Measurements from ENCODE around the gene CACNG7.
A peak's percentile ranks its signal among the peaks of the same experiment; 100 is the strongest.

CACNG7 gene

GRCh38 chr19:53870485-53870844, 38.6 kb upstream of the CACNG7 start:
- TF ChIP-seq POLR2A (IDR thresholded peaks at IDR 0.05; ENCODE audit: low read depth, low read length) (no peak), TAF1 (IDR thresholded peaks at IDR 0.05; ENCODE audit: borderline replicate concordance, low read depth, low read length) (no peak), POLR2AphosphoS5 (IDR thresholded peaks at IDR 0.05; ENCODE audit: low read depth, low read length) (no peak)
- FAIRE-seq (no peak), DNase-seq (ENCODE audit: insufficient read length) (no peak)

GRCh38 chr19:53871454-53871853, 37.6 kb upstream of the CACNG7 start:
- DNase-seq (ENCODE audit: insufficient read length): no peak
- no peak for TF ChIP-seq POLR2AphosphoS5 (IDR thresholded peaks at IDR 0.05; ENCODE audit: low read depth, low read length)
- TF ChIP-seq TAF1 (IDR thresholded peaks at IDR 0.05; ENCODE audit: borderline replicate concordance, low read depth, low read length): no peak
- TF ChIP-seq POLR2A (IDR thresholded peaks at IDR 0.05; ENCODE audit: low read depth, low read length): no peak
- FAIRE-seq: no peak

GRCh38 chr19:53872762-53873161, 36.3 kb upstream of the CACNG7 start:
- TF ChIP-seq POLR2A (IDR thresholded peaks at IDR 0.05; ENCODE audit: low read depth, low read length): no peak
- TF ChIP-seq TAF1 (IDR thresholded peaks at IDR 0.05; ENCODE audit: borderline replicate concordance, low read depth, low read length): no peak
- TF ChIP-seq POLR2AphosphoS5 (IDR thresholded peaks at IDR 0.05; ENCODE audit: low read depth, low read length): no peak
- no peak for FAIRE-seq
- no peak for DNase-seq (ENCODE audit: insufficient read length)

GRCh38 chr19:53873773-53874605, 35.1 kb upstream of the CACNG7 start:
- no peak for DNase-seq (ENCODE audit: insufficient read length)
- TF ChIP-seq TAF1 (IDR thresholded peaks at IDR 0.05; ENCODE audit: borderline replicate concordance, low read depth, low read length) (no peak), POLR2A (IDR thresholded peaks at IDR 0.05; ENCODE audit: low read depth, low read length) (no peak), POLR2AphosphoS5 (IDR thresholded peaks at IDR 0.05; ENCODE audit: low read depth, low read length) (no peak)
- no peak for FAIRE-seq

- FAIRE-seq: no peak
- DNase-seq (ENCODE audit: insufficient read length): no peak
- TF ChIP-seq TAF1 (IDR thresholded peaks at IDR 0.05; ENCODE audit: borderline replicate concordance, low read depth, low read length) (no peak), POLR2AphosphoS5 (IDR thresholded peaks at IDR 0.05; ENCODE audit: low read depth, low read length) (no peak)
These were observed 34.5 kb upstream of the CACNG7 start for GRCh38 chr19:53874606-53874990.

- TF ChIP-seq TAF1 (IDR thresholded peaks at IDR 0.05; ENCODE audit: borderline replicate concordance, low read depth, low read length) (no peak), POLR2AphosphoS5 (IDR thresholded peaks at IDR 0.05; ENCODE audit: low read depth, low read length) (no peak), POLR2A (IDR thresholded peaks at IDR 0.05; ENCODE audit: low read depth, low read length) (no peak)
- DNase-seq (ENCODE audit: insufficient read length) (no peak), FAIRE-seq (no peak)
These were observed 33.3 kb upstream of the CACNG7 start for GRCh38 chr19:53875602-53876325.

GRCh38 chr19:53876651-53877224, 32.3 kb upstream of the CACNG7 start:
- no peak for DNase-seq (ENCODE audit: insufficient read length)
- TF ChIP-seq POLR2A (IDR thresholded peaks at IDR 0.05; ENCODE audit: low read depth, low read length): no peak
- no peak for TF ChIP-seq POLR2AphosphoS5 (IDR thresholded peaks at IDR 0.05; ENCODE audit: low read depth, low read length)
- no peak for TF ChIP-seq TAF1 (IDR thresholded peaks at IDR 0.05; ENCODE audit: borderline replicate concordance, low read depth, low read length)
- FAIRE-seq: no peak

- DNase-seq (ENCODE audit: insufficient read length): no peak
- no peak for FAIRE-seq
- TF ChIP-seq TAF1 (IDR thresholded peaks at IDR 0.05; ENCODE audit: borderline replicate concordance, low read depth, low read length) (no peak), POLR2AphosphoS5 (IDR thresholded peaks at IDR 0.05; ENCODE audit: low read depth, low read length) (no peak), POLR2A (IDR thresholded peaks at IDR 0.05; ENCODE audit: low read depth, low read length) (no peak)
These were observed 31.7 kb upstream of the CACNG7 start for GRCh38 chr19:53877361-53877766.

- no peak for FAIRE-seq
- DNase-seq (ENCODE audit: insufficient read length): no peak
- no peak for TF ChIP-seq TAF1 (IDR thresholded peaks at IDR 0.05; ENCODE audit: borderline replicate concordance, low read depth, low read length)
- no peak for TF ChIP-seq POLR2AphosphoS5 (IDR thresholded peaks at IDR 0.05; ENCODE audit: low read depth, low read length)
These were observed 30.3 kb upstream of the CACNG7 start for GRCh38 chr19:53878776-53879139.

- FAIRE-seq: no peak
- TF ChIP-seq POLR2AphosphoS5 (IDR thresholded peaks at IDR 0.05; ENCODE audit: low read depth, low read length): no peak
- no peak for TF ChIP-seq TAF1 (IDR thresholded peaks at IDR 0.05; ENCODE audit: borderline replicate concordance, low read depth, low read length)
- TF ChIP-seq POLR2A (IDR thresholded peaks at IDR 0.05; ENCODE audit: low read depth, low read length): no peak
- DNase-seq (ENCODE audit: insufficient read length): peak; percentile 73
These were observed 29.7 kb upstream of the CACNG7 start for GRCh38 chr19:53879140-53880081.
